ENCODE data around the gene KL. TPM values are rescaled to one million over a fixed set of nuclear protein-coding genes. Genes with fewer than 3 reads are reported as not detected.

KL gene
- total and polyA plus RNA-seq, 7 donors: 0.52 to 1.7 (median 0.95) TPM

DNA sequence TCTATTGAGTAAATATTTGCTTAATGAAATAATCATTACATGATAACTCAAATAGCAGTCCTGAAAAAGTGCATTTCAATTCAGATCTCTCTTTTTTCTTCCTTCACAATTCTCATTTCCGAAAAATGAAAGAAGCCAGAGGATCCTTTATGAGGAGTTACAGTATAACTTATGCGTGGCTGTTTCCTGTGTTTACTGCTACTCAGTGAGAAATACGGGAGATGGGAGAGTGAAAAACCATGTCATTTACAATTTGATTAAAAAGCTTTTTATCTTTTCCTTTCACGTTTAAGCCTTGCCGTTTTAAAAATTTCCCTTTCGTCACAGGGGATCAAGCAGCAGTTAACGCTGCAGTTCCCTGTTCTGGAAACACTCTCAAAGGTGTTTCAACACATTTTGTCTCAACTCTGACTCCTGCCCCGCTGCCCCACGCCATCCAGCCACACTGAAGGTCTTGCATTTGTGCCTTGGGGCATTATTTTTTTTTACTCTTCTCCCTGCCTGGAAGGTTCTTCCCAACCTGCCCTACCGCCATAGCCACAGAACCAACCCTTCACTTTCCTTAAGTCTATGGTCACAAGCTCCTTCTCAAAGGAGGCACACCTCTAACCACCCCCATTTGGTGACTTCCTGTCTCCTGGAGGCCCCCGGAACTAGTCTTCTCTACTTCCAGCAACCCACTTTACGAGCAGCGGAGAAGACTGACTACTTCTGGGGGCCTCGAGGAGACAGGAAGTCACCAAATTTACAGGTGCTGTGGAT lies 17.0 kb downstream of the KL start:
- ATAC-seq: no peak
- TF ChIP-seq, protein P1, sequence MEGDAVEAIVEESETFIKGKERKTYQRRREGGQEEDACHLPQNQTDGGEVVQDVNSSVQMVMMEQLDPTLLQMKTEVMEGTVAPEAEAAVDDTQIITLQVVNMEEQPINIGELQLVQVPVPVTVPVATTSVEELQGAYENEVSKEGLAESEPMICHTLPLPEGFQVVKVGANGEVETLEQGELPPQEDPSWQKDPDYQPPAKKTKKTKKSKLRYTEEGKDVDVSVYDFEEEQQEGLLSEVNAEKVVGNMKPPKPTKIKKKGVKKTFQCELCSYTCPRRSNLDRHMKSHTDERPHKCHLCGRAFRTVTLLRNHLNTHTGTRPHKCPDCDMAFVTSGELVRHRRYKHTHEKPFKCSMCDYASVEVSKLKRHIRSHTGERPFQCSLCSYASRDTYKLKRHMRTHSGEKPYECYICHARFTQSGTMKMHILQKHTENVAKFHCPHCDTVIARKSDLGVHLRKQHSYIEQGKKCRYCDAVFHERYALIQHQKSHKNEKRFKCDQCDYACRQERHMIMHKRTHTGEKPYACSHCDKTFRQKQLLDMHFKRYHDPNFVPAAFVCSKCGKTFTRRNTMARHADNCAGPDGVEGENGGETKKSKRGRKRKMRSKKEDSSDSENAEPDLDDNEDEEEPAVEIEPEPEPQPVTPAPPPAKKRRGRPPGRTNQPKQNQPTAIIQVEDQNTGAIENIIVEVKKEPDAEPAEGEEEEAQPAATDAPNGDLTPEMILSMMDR (IDR thresholded peaks at IDR 0.05): no peak
- intact Hi-C loops (cut with DNase I): no loop called here
- no peak overlapping the region for H3K27ac ChIP-seq
- DNase-seq: no peak
- no peak overlapping the region for H3K4me3 ChIP-seq
- no peaks in the 10 kb centered on the region for H3K27me3 ChIP-seq (ENCODE audit: insufficient read depth in 3 of 3, low read length in 2 of 3)
- no peaks in the 10 kb centered on the region for H3K36me3 ChIP-seq (ENCODE audit: insufficient read depth in 1 of 2, low read depth in 1 of 2)
- no peaks in the 10 kb centered on the region for H3K9me3 ChIP-seq
- WGBS, 3 donors: 70 to 75% (median 71%) methylated on average over 14 of the region's 14 CpGs
- H3K4me1 ChIP-seq: no peaks in the 10 kb centered on the region

- ATAC-seq (no peak), DNase-seq (no peak)
- H3K36me3 ChIP-seq (ENCODE audit: insufficient read depth in 1 of 2, low read depth in 1 of 2): no peaks in the 10 kb centered on the region
- H3K4me3 ChIP-seq: no peak overlapping the region
- intact Hi-C loops (cut with DNase I): no loop called here
- H3K4me1 ChIP-seq: no peaks in the 10 kb centered on the region
- TF ChIP-seq, protein P1 (IDR thresholded peaks at IDR 0.05): no peak
- H3K27ac ChIP-seq: no peak overlapping the region
- no peaks in the 10 kb centered on the region for H3K9me3 ChIP-seq
- no peaks in the 10 kb centered on the region for H3K27me3 ChIP-seq (ENCODE audit: insufficient read depth in 3 of 3, low read length in 2 of 3)
These were observed 17.8 kb downstream of the KL start for GRCh38 chr13:33033986-33034385.

GRCh38 chr13:33034882-33035520 lies 18.8 kb downstream of the KL start:
- H3K9me3 ChIP-seq: no peaks in the 10 kb centered on the region
- no peaks in the 10 kb centered on the region for H3K36me3 ChIP-seq (ENCODE audit: insufficient read depth in 1 of 2, low read depth in 1 of 2)
- no peak overlapping the region for H3K4me3 ChIP-seq
- DNase-seq (no peak), ATAC-seq (no peak)
- no peak overlapping the region for H3K27ac ChIP-seq
- 88 to 93% (median 93%) methylated on average over 5 of the region's 5 CpGs for WGBS, 3 donors
- intact Hi-C loops (cut with DNase I): no loop called here
- no peaks in the 10 kb centered on the region for H3K27me3 ChIP-seq (ENCODE audit: insufficient read depth in 3 of 3, low read length in 2 of 3)
- TF ChIP-seq, protein P1 (IDR thresholded peaks at IDR 0.05): no peak
- no peaks in the 10 kb centered on the region for H3K4me1 ChIP-seq

DNA sequence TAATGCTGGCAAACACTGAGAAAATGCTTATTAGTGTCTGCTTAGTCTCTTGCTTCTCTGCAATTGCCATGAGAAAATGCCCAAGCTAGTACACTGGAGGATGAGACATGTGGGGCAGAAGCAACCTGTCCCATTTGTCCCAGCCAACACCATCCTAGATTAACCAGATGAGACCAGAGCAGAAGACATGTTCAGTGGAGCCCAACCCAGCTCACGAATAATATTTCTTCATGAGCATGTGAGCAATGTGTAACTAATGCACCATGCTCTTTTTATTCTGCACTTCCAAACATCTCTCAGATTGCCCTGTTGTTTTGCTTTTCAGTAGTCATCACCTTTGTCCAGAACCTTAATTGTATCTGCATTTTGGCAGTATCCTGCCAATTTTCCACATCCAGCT lies 21.4 kb downstream of the KL start:
- H3K4me1 ChIP-seq: no peaks in the 10 kb centered on the region
- H3K9me3 ChIP-seq: no peaks in the 10 kb centered on the region
- H3K36me3 ChIP-seq (ENCODE audit: insufficient read depth in 1 of 2, low read depth in 1 of 2): no peaks in the 10 kb centered on the region
- 25 to 64% (median 44%) methylated on average over 1 of the region's 1 CpG for WGBS, 3 donors
- no peak overlapping the region for H3K4me3 ChIP-seq
- ATAC-seq (no peak), DNase-seq (no peak)
- H3K27me3 ChIP-seq (ENCODE audit: insufficient read depth in 3 of 3, low read length in 2 of 3): no peaks in the 10 kb centered on the region
- intact Hi-C loops (cut with DNase I): no loop called here
- TF ChIP-seq, protein P1 (IDR thresholded peaks at IDR 0.05): no peak
- H3K27ac ChIP-seq: no peak overlapping the region
